ENCODE results near the gene IL21.

Gene IL21

DNA sequence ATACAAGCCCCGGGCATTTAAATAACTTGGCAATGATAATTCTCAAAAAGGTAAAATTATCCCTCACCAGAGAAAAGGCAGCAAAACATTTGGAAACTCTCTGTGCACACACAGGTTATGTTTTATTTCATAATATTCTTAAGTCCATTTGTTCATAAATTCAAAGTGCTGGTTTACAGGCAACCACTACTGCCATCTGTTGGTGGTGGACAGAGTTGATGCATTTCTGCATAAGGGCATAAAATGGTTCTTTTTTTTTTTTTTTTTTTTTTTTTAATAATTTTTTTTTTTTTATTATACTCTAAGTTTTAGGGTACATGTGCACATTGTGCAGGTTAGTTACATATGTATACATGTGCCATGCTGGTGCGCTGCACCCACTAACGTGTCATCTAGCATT, 31.5 kb upstream of the IL21 start:
- POLR2A ChIA-PET: no interaction called here
- no peaks in the 10 kb centered on the region for H3K4me1 ChIP-seq (ENCODE audit: control extremely low read depth in 1 of 4, control insufficient read depth in 4 of 4, insufficient read depth in 4 of 4, low read length in 3 of 4)
- no peaks in the 10 kb centered on the region for H3K27me3 ChIP-seq (replicated peaks in 2 of 5; ENCODE audit: control insufficient read depth in 4 of 5, insufficient read depth in 5 of 5, low read length in 4 of 5)
- no peak overlapping the region for H3K27ac ChIP-seq (ENCODE audit: insufficient read depth in 1 of 2, low read depth in 1 of 2, low read length in 2 of 2, poor library complexity in 1 of 2, severe bottlenecking in 2 of 2)
- DNase-seq: peak; percentile 73 to 86 (median 81)
- no peaks in the 10 kb centered on the region for H3K36me3 ChIP-seq (ENCODE audit: control insufficient read depth in 4 of 4, insufficient read depth in 4 of 4, low read length in 3 of 4)
- peaks cover 0 to 6% (median 0%) of the 10 kb centered on the region in 5 experiments for H3K9me3 ChIP-seq (ENCODE audit: control extremely low read depth in 1 of 5, control insufficient read depth in 4 of 5, insufficient read depth in 2 of 5, low read depth in 1 of 5, low read length in 4 of 5)
- CTCF ChIA-PET: no interaction called here
- WGBS (ENCODE audit: insufficient coverage): 80% methylated on average over 1 of the region's 3 CpGs
- no peak overlapping the region for H3K4me3 ChIP-seq (ENCODE audit: control insufficient read depth in 1 of 7, extremely low read depth in 1 of 7, insufficient read depth in 4 of 7, low read depth in 2 of 7, low read length in 6 of 7)

DNA sequence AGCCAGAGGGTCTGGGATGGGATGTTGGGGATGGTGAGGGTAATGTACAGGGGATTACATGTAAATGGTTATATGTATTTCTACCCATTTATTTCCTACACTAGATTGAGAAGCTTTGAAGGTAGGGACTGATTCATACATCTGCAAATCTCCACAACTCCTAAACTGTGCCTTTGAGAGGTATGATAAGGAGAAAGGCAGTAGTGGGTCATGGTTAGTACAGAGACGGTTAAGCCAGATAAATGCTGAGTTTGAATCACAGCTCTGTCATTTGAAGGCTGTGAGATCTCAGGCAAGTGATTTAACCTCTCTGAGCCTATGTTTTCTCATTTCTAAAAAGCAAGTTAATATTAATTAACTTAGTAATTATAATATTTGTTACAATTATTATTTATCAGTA, 29.3 kb upstream of the IL21 start:
- Histone ChIP-seq H3K27me3 (replicated peaks in 2 of 5; ENCODE audit: control insufficient read depth in 4 of 5, insufficient read depth in 5 of 5, low read length in 4 of 5) (peaks cover 0 to 6% (median 0%) of the 10 kb centered on the region in 5 experiments), H3K4me3 (ENCODE audit: control insufficient read depth in 1 of 7, extremely low read depth in 1 of 7, insufficient read depth in 4 of 7, low read depth in 2 of 7, low read length in 6 of 7) (no peak overlapping the region), H3K9me3 (ENCODE audit: control extremely low read depth in 1 of 5, control insufficient read depth in 4 of 5, insufficient read depth in 2 of 5, low read depth in 1 of 5, low read length in 4 of 5) (no peaks in the 10 kb centered on the region), H3K36me3 (ENCODE audit: control insufficient read depth in 4 of 4, insufficient read depth in 4 of 4, low read length in 3 of 4) (no peaks in the 10 kb centered on the region), H3K27ac (ENCODE audit: insufficient read depth in 1 of 2, low read depth in 1 of 2, low read length in 2 of 2, poor library complexity in 1 of 2, severe bottlenecking in 2 of 2) (no peak overlapping the region), H3K4me1 (ENCODE audit: control extremely low read depth in 1 of 4, control insufficient read depth in 4 of 4, insufficient read depth in 4 of 4, low read length in 3 of 4) (no peaks in the 10 kb centered on the region)
- ChIA-PET CTCF (no interaction called here), POLR2A (no interaction called here)
- DNase-seq: no peak
- WGBS (ENCODE audit: insufficient coverage): no CpG with 5 or more reads among the region's 1 CpG

DNA sequence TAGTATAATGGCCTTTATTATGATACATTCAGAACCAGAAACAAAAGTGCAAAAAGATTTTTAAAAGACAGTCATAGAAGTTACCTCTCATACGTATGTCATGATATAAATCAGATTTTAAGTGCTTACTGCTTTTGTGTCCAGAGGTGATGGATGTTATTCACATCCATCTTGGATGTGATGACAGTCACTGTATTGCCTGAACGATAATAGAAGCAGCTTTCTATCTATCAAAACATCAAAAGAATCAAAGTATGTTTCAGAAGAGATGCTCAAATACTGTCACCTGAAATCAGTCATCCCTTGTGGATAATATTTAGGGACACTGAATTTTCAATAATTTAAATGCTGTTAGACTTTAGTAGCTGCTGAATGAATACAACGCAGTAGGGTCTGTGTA, 26.8 kb upstream of the IL21 start:
- DNase-seq: no peak
- no peaks in the 10 kb centered on the region for H3K4me1 ChIP-seq (ENCODE audit: control extremely low read depth in 1 of 4, control insufficient read depth in 4 of 4, insufficient read depth in 4 of 4, low read length in 3 of 4)
- no peak overlapping the region for H3K4me3 ChIP-seq (ENCODE audit: control insufficient read depth in 1 of 7, extremely low read depth in 1 of 7, insufficient read depth in 4 of 7, low read depth in 2 of 7, low read length in 6 of 7)
- no peaks in the 10 kb centered on the region for H3K9me3 ChIP-seq (ENCODE audit: control extremely low read depth in 1 of 5, control insufficient read depth in 4 of 5, insufficient read depth in 2 of 5, low read depth in 1 of 5, low read length in 4 of 5)
- H3K27ac ChIP-seq (ENCODE audit: insufficient read depth in 1 of 2, low read depth in 1 of 2, low read length in 2 of 2, poor library complexity in 1 of 2, severe bottlenecking in 2 of 2): no peak overlapping the region
- ChIA-PET POLR2A (no interaction called here), CTCF (no interaction called here)
- H3K27me3 ChIP-seq (replicated peaks in 2 of 5; ENCODE audit: control insufficient read depth in 4 of 5, insufficient read depth in 5 of 5, low read length in 4 of 5): peaks cover 0 to 13% (median 3%) of the 10 kb centered on the region in 5 experiments
- H3K36me3 ChIP-seq (ENCODE audit: control insufficient read depth in 4 of 4, insufficient read depth in 4 of 4, low read length in 3 of 4): no peaks in the 10 kb centered on the region
- WGBS (ENCODE audit: insufficient coverage): no CpG with 5 or more reads among the region's 3 CpGs

DNA sequence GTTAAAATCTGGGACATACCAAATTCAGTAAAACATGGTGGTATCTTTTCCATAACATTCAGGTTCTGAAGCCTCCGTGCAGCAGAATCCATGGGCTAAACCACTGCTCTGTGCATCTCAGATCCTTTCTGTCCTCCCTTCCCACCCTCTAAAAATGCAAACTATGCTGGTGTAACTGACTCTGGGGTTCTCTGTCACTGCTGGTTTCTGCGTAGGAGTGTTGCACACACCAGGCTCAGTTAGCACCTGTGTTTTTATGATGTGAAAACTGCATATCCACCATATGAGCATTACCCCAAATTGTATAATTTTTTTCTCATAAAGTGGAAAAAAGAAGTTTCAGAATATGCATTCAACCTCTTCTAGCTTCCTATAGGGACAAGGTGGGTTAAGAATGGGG, 22.4 kb upstream of the IL21 start:
- ChIA-PET CTCF (no interaction called here), POLR2A (no interaction called here)
- Histone ChIP-seq H3K4me1 (ENCODE audit: control extremely low read depth in 1 of 4, control insufficient read depth in 4 of 4, insufficient read depth in 4 of 4, low read length in 3 of 4) (no peaks in the 10 kb centered on the region), H3K9me3 (ENCODE audit: control extremely low read depth in 1 of 5, control insufficient read depth in 4 of 5, insufficient read depth in 2 of 5, low read depth in 1 of 5, low read length in 4 of 5) (no peaks in the 10 kb centered on the region), H3K36me3 (ENCODE audit: control insufficient read depth in 4 of 4, insufficient read depth in 4 of 4, low read length in 3 of 4) (no peaks in the 10 kb centered on the region), H3K27me3 (replicated peaks in 2 of 5; ENCODE audit: control insufficient read depth in 4 of 5, insufficient read depth in 5 of 5, low read length in 4 of 5) (peaks cover 0 to 19% (median 5%) of the 10 kb centered on the region in 5 experiments), H3K4me3 (ENCODE audit: control insufficient read depth in 1 of 7, extremely low read depth in 1 of 7, insufficient read depth in 4 of 7, low read depth in 2 of 7, low read length in 6 of 7) (no peak overlapping the region), H3K27ac (ENCODE audit: insufficient read depth in 1 of 2, low read depth in 1 of 2, low read length in 2 of 2, poor library complexity in 1 of 2, severe bottlenecking in 2 of 2) (no peak overlapping the region)
- 100% methylated on average over 2 of the region's 2 CpGs for WGBS (ENCODE audit: insufficient coverage)
- no peak for DNase-seq

GRCh38 chr4:122639181-122639580, 18.3 kb upstream of the IL21 start:
- Histone ChIP-seq H3K4me1 (ENCODE audit: control extremely low read depth in 1 of 4, control insufficient read depth in 4 of 4, insufficient read depth in 4 of 4, low read length in 3 of 4) (no peaks in the 10 kb centered on the region), H3K27me3 (replicated peaks in 2 of 5; ENCODE audit: control insufficient read depth in 4 of 5, insufficient read depth in 5 of 5, low read length in 4 of 5) (peaks cover 0 to 12% (median under 1%) of the 10 kb centered on the region in 5 experiments), H3K4me3 (ENCODE audit: control insufficient read depth in 1 of 7, extremely low read depth in 1 of 7, insufficient read depth in 4 of 7, low read depth in 2 of 7, low read length in 6 of 7) (no peak overlapping the region), H3K36me3 (ENCODE audit: control insufficient read depth in 4 of 4, insufficient read depth in 4 of 4, low read length in 3 of 4) (no peaks in the 10 kb centered on the region), H3K9me3 (ENCODE audit: control extremely low read depth in 1 of 5, control insufficient read depth in 4 of 5, insufficient read depth in 2 of 5, low read depth in 1 of 5, low read length in 4 of 5) (no peaks in the 10 kb centered on the region), H3K27ac (ENCODE audit: insufficient read depth in 1 of 2, low read depth in 1 of 2, low read length in 2 of 2, poor library complexity in 1 of 2, severe bottlenecking in 2 of 2) (no peak overlapping the region)
- ChIA-PET POLR2A (no interaction called here), CTCF (no interaction called here)
- no peak for DNase-seq
- WGBS (ENCODE audit: insufficient coverage): no CpG with 5 or more reads among the region's 3 CpGs

DNA sequence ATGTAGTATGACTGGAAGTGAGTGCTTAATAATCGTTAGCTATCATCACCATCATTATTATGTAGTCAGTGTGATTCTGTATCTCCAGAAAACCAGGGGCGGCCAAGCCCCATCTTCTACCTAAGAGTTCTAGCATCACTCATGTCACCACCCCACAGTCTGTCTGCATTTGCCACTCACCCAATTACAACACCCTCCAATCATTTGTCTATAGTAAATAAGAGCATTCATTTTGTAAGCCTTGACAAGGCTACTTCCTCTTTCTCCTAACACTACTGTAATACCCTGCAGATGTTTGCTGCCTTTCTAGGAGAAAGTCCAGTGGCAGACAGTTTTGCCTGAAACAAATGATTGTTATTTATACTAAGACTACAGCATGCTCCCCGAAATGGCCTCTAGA, 15.8 kb upstream of the IL21 start:
- Histone ChIP-seq H3K36me3 (ENCODE audit: control insufficient read depth in 4 of 4, insufficient read depth in 4 of 4, low read length in 3 of 4) (no peaks in the 10 kb centered on the region), H3K4me1 (ENCODE audit: control extremely low read depth in 1 of 4, control insufficient read depth in 4 of 4, insufficient read depth in 4 of 4, low read length in 3 of 4) (no peaks in the 10 kb centered on the region), H3K4me3 (ENCODE audit: control insufficient read depth in 1 of 7, extremely low read depth in 1 of 7, insufficient read depth in 4 of 7, low read depth in 2 of 7, low read length in 6 of 7) (no peak overlapping the region), H3K27ac (ENCODE audit: insufficient read depth in 1 of 2, low read depth in 1 of 2, low read length in 2 of 2, poor library complexity in 1 of 2, severe bottlenecking in 2 of 2) (no peak overlapping the region), H3K9me3 (ENCODE audit: control extremely low read depth in 1 of 5, control insufficient read depth in 4 of 5, insufficient read depth in 2 of 5, low read depth in 1 of 5, low read length in 4 of 5) (no peaks in the 10 kb centered on the region), H3K27me3 (replicated peaks in 2 of 5; ENCODE audit: control insufficient read depth in 4 of 5, insufficient read depth in 5 of 5, low read length in 4 of 5) (peaks cover 0 to 4% (median 0%) of the 10 kb centered on the region in 5 experiments)
- DNase-seq: peak in 2 of 3 donors; percentile 51 to 64
- WGBS (ENCODE audit: insufficient coverage): 80% methylated on average over 1 of the region's 3 CpGs
- ChIA-PET POLR2A (interaction anchor here (0.6 kb wide), 1 partner anchor 1933 kb away, joined by 3 read pairs; no protein-coding TSS in a partner anchor), CTCF (no interaction called here)

DNA sequence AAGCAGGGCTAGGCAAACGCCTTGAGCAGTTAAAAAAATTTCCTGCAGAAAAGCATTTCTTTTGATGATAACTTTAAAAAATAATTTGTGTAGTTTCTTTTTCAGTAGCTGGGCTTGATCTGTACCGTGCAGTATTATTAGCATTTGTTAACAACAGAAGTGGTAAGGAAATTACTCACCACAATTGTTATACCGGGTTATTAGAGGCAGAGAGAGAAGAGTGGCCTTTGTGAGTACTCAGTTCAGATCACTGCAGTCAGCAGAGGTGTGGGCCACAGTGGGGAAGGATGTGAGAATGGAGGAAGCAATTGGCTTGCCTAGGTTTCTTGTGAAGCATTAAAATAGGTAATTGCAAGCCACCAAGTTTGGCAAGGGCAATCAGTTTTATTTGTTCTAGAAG, 14.3 kb upstream of the IL21 start:
- WGBS (ENCODE audit: insufficient coverage): 80% methylated on average over 1 of the region's 3 CpGs
- no peaks in the 10 kb centered on the region for H3K9me3 ChIP-seq (ENCODE audit: control extremely low read depth in 1 of 5, control insufficient read depth in 4 of 5, insufficient read depth in 2 of 5, low read depth in 1 of 5, low read length in 4 of 5)
- POLR2A ChIA-PET: no interaction called here
- no peak overlapping the region for H3K27ac ChIP-seq (ENCODE audit: insufficient read depth in 1 of 2, low read depth in 1 of 2, low read length in 2 of 2, poor library complexity in 1 of 2, severe bottlenecking in 2 of 2)
- CTCF ChIA-PET: no interaction called here
- H3K36me3 ChIP-seq (ENCODE audit: control insufficient read depth in 4 of 4, insufficient read depth in 4 of 4, low read length in 3 of 4): no peaks in the 10 kb centered on the region
- H3K4me3 ChIP-seq (ENCODE audit: control insufficient read depth in 1 of 7, extremely low read depth in 1 of 7, insufficient read depth in 4 of 7, low read depth in 2 of 7, low read length in 6 of 7): no peak overlapping the region
- no peaks in the 10 kb centered on the region for H3K4me1 ChIP-seq (ENCODE audit: control extremely low read depth in 1 of 4, control insufficient read depth in 4 of 4, insufficient read depth in 4 of 4, low read length in 3 of 4)
- H3K27me3 ChIP-seq (replicated peaks in 2 of 5; ENCODE audit: control insufficient read depth in 4 of 5, insufficient read depth in 5 of 5, low read length in 4 of 5): no peaks in the 10 kb centered on the region
- peak in 2 of 3 donors; percentile 9 to 14 for DNase-seq
